Stimulated activated CD8-positive, alpha-beta memory T cell treated with anti-CD3 and anti-CD28 coated beads, Interleukin-15, amount 100 ng/mL, for 48 hours (primary cell): ENCODE results near the gene MRPL46.
"Not testable (repeated sequence)": the region's sequence is repeated elsewhere in the genome, so short reads cannot be mapped to it uniquely, and the experiment has no call there.

Experiments
- DNase-seq, 2 donors: peaks; one replicate each; pipeline ENCODE4 v3.0.0-alpha.2; 2020; ENCODE audit warnings: low read depth in 2 of 2

MRPL46 gene

DNA sequence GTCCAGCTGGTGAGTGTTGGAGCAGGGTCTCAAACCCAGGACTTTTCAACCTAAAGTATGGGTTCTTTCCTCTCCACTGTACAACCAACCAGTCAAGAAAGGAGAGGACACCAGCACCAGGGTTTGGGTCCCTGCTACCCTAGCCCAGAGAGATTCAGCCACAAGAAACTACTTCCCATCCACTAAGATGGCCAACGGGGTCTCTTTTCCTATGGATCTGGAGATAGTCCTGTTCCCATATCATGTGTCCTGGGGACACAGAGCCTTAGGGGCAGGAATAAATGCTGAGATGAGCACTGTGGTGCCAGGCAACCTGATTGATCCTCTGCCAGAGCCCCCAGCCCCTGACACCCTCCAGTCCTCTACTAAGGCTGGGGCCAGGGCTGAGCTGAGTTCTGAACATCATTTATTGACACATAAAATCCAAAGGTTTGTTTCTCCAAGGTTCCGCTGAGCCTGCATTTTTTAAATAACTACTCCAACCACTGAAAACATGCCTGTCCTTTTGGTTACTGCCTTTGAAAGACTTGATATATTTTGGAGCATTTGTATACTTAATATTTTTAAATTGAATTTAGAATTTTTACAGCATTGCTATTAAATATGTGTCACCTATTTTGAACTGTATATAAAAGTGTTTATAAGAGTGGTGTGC, 26.0 kb downstream of the MRPL46 start:
- DNase-seq = no peak

DNA sequence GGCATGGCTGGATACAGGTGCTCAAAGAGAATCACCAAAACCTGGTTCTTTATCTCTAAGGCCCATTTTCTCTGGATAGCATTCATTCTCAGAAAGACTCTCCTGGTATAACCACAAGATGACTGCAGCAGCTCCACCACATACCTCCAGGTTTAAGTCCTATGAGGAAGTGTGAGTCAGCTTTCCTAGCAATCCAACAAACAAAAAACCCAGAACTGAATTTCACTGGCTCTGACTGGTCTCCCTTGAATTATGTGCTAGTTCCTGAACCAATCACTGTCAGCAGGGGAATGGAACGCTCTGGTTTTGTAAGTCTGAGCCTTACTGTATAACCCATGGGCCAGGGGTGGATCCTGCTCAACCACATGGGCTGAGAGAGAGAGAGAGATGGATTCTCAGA, 27.2 kb downstream of the MRPL46 start:
- DNase-seq = no peak

GRCh38 chr15:88438181-88438580, 29.0 kb downstream of the MRPL46 start:
- no peak for DNase-seq

DNA sequence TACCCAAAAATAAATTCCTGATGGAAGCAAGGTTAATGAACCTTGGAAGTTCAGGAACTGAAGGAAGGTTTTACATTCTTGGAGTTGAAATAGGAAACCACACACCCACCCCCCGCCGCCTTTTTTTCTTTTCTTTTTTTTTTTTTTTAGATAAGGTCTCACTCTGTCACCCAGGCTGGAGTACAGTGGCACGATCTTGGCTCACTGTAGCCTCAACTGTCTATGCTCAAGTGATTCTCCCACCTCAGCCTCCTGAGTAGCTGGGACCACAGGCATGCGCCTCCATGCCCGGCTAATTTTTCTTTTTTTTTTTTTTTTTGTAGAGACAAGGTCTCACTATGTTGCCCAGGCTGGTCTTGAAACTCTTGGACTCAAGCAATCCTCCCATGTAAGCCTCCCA, 33.1 kb downstream of the MRPL46 start:
- not testable (repeated sequence) for DNase-seq

GRCh38 chr15:88433046-88433685, 34.0 kb downstream of the MRPL46 start:
- DNase-seq = no peak

GRCh38 chr15:88431441-88431840, 35.7 kb downstream of the MRPL46 start:
- no peak for DNase-seq

- DNase-seq = no peak
These were observed 37.1 kb downstream of the MRPL46 start for GRCh38 chr15:88430051-88430450.

DNA sequence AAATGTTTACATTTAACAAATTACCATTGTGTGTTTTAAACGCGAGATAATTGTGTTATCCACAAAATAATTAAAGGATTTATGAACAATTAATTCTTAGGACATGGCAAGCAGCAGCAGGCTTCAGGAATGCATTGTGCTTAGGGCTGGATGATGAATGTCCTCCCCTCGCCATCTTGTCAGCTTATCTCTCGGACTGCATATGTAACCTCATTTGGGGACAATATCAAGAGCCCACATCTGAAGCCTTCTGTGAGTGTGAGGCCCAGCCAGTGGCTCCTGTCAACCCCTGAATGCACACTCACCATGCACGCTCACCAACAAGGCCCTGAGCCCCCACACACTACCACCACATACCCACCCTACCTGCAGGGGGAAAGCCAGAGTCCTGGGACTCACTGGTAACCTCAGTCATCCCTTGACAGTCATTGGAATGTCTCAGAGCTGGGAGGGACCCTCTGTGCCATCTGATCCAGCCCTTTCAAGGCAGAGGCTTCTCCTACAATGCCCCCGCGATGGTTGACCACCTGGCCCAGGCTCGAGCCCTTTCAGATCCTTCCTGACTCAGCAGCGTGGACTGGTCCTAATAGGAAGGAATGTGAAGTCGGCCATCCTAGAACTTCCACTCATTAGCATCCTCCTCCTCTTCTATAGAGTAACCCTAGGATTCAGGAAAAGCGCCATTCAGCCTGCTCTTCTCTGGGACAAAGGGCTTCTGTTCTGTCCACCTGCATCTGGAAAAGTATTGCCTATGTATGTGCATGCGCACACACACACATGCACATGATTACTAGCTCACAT, 38.2 kb downstream of the MRPL46 start:
- no peak for DNase-seq

DNA sequence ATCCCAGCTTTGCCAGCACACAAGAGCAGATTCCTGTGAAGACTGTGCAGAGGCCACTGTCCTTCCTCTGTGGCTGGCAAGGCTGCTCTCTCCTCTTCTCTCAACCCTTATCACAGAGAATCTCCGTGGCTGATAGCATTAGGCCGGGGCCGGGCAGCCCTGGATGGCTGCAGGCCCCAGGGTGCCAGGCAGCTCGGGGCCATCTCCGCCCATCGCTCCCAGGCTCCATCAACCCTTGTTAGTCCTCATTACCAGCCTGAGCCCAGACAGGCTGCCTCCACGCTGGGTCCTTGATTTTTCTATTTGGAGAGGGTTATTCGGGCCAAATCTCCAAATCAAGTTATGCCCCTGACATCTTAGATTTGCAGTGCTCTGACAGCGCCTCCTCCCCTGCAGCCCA, 39.1 kb downstream of the MRPL46 start:
- DNase-seq = no peak

GRCh38 chr15:88426304-88426703, 40.9 kb downstream of the MRPL46 start:
- no peak for DNase-seq

GRCh38 chr15:88423331-88423730, 43.9 kb downstream of the MRPL46 start:
- DNase-seq = no peak

- DNase-seq = no peak
These were observed 47.4 kb downstream of the MRPL46 start for GRCh38 chr15:88419830-88420229.
